GM23248 (cell line): Measurements from ENCODE around the gene AAMDC.

Source experiments
- EZH2 ChIP-seq: fragments of 200-600 bp; sonication (generic); IDR thresholded peaks from 2 replicates; pipeline ENCODE4 v1.6.1; 2018; ENCODE audit warnings: antibody characterized with exemption, mild to moderate bottlenecking; ENCODE audit not compliant: insufficient read depth, poor library complexity, severe bottlenecking
- EZH2phosphoT487 ChIP-seq: fragments of 200-600 bp; sonication (generic); IDR thresholded peaks from 2 replicates; pipeline ENCODE4 v1.6.1; 2018; ENCODE audit warnings: antibody characterized with exemption, moderate library complexity, mild to moderate bottlenecking, low read depth; ENCODE audit not compliant: insufficient read depth

- no peak for TF ChIP-seq EZH2
- no peak for TF ChIP-seq EZH2phosphoT487
These were observed at the start of gene AAMDC, which contains the start of gene RSF1 for GRCh38 chr11:77820565-77821348.
